Natural killer cell (primary cell): Measurements from ENCODE around the gene DNM2. TPM values are rescaled to one million over a fixed set of nuclear protein-coding genes. Genes with fewer than 3 reads are reported as not detected.
A peak's percentile ranks its signal among the peaks of the same experiment; 100 is the strongest.

Source experiments
- ATAC-seq, 3 donors: fragments of 150-1000 bp in 2 of 3; fragments of 200-7000 bp in 1 of 3; cut with Tn5 transposase; 1 replicate in 1 of 3; 2 replicates in 2 of 3; pipeline ENCODE4 v1.10.0; 2021; ENCODE audit warnings: mild to moderate bottlenecking in 2 of 3, moderate library complexity in 2 of 3
- DNase-seq, 2 donors: peaks; one replicate each; pipeline versions ENCODE4 v3.0.0 to v3.0.0-alpha.2; 2013 to 2021; ENCODE audit warnings: mixed read lengths in 1 of 2
- H3K27ac ChIP-seq: one replicate; pipeline ENCODE4 v1.5.1; 2013; ENCODE audit warnings: mild to moderate bottlenecking, low read length
- H3K27me3 ChIP-seq: one replicate; pipeline ENCODE4 v1.6.1; 2013; ENCODE audit warnings: low read length; ENCODE audit not compliant: control insufficient read depth, insufficient read depth
- H3K36me3 ChIP-seq: one replicate; pipeline ENCODE4 v1.6.1; 2013; ENCODE audit warnings: low read length; ENCODE audit not compliant: control insufficient read depth, insufficient read depth
- H3K4me1 ChIP-seq: one replicate; pipeline ENCODE4 v1.6.1; 2013; ENCODE audit warnings: low read length; ENCODE audit not compliant: control insufficient read depth, insufficient read depth
- H3K4me3 ChIP-seq: one replicate; pipeline ENCODE4 v1.5.1; 2013; ENCODE audit warnings: low read length
- H3K9me3 ChIP-seq: one replicate; pipeline ENCODE4 v1.6.1; 2013; ENCODE audit warnings: low read length; ENCODE audit not compliant: control insufficient read depth, insufficient read depth
- H3K27ac Mint-ChIP-seq, 2 donors: one replicate each; pipeline ENCODE4 v1.8.0; 2022; ENCODE audit warnings: mild to moderate bottlenecking in 2 of 2, mixed read lengths in 2 of 2, moderate library complexity in 1 of 2
- H3K27me3 Mint-ChIP-seq, 2 donors: one replicate each; pipeline ENCODE4 v1.8.0; 2022; ENCODE audit warnings: low read depth in 2 of 2, mixed read lengths in 2 of 2
- H3K36me3 Mint-ChIP-seq: one replicate; pipeline ENCODE4 v1.8.0; 2022; ENCODE audit warnings: mixed read lengths
- H3K4me1 Mint-ChIP-seq, 2 donors: one replicate each; pipeline ENCODE4 v1.8.0; 2022; ENCODE audit warnings: mixed read lengths in 2 of 2
- H3K4me3 Mint-ChIP-seq: one replicate; pipeline ENCODE4 v1.8.0; 2022; ENCODE audit warnings: mild to moderate bottlenecking, moderate library complexity, mixed read lengths
- H3K9me3 Mint-ChIP-seq, 2 donors: one replicate each; pipeline ENCODE4 v1.8.0; 2022; ENCODE audit warnings: mixed read lengths in 2 of 2
- CTCF ChIP-seq: fragments of 200-600 bp; IDR thresholded peaks from one replicate; pipeline ENCODE4 v1.8.0; 2022; ENCODE audit warnings: antibody characterized with exemption
- WGBS: methylation state at CpG from one replicate; pipeline ENCODE4 v1.1.7; 2013; ENCODE audit warnings: missing lambda C conversion rate; ENCODE audit not compliant: insufficient coverage; 5-methylcytosine and 5-hydroxymethylcytosine counted together
- intact Hi-C: fragments of 100-400 bp; cut with micrococcal nuclease; formaldehyde crosslinking; loops from one replicate; pipeline ENCODE4 v1.14.2; 2022
- total RNA-seq, 4 donors: library from RNA; stranded (reverse); fragments of 120-200 nt in 1 of 4; gene quantifications; one replicate each; pipeline versions ENCODE4 v1.2.3 to v1.2.4, GENCODE V29; 2013 to 2022

Gene DNM2
- total RNA-seq, 3 donors from 2014 or later (not counting 1 experiment from before 2014, with no cell fraction given) = 419 to 491 (median 428) TPM

GRCh38 chr19:10802479-10802878, 84.6 kb downstream of the DNM2 start:
- H3K27me3 Mint-ChIP-seq = no peaks in the 10 kb centered on the region
- Histone ChIP-seq H3K27ac (no peak overlapping the region), H3K4me1 (peaks cover 56% of the 10 kb centered on the region), H3K36me3 (peaks cover 60% of the 10 kb centered on the region), H3K9me3 (no peaks in the 10 kb centered on the region), H3K4me3 (no peak overlapping the region), H3K27me3 (no peaks in the 10 kb centered on the region)
- H3K27ac Mint-ChIP-seq = peak overlapping the region; percentile 31 to 82
- no peaks in the 10 kb centered on the region for H3K9me3 Mint-ChIP-seq
- H3K36me3 Mint-ChIP-seq = peaks cover 9% of the 10 kb centered on the region
- ATAC-seq (no peak), DNase-seq (no peak)
- TF ChIP-seq CTCF = no peak
- intact Hi-C loops = no loop called here
- 90% methylated on average over 5 of the region's 5 CpGs for WGBS
- H3K4me1 Mint-ChIP-seq = peaks cover 23 to 38% of the 10 kb centered on the region in 2 donors
- no peak overlapping the region for H3K4me3 Mint-ChIP-seq

GRCh38 chr19:10803252-10803651, 85.4 kb downstream of the DNM2 start:
- H3K4me1 ChIP-seq = peaks cover 48% of the 10 kb centered on the region
- Mint-ChIP-seq H3K27ac (peak overlapping the region; percentile 72 to 82), H3K36me3 (peaks cover 9% of the 10 kb centered on the region), H3K4me1 (peaks cover 17 to 33% of the 10 kb centered on the region in 2 donors), H3K9me3 (no peaks in the 10 kb centered on the region), H3K27me3 (no peaks in the 10 kb centered on the region), H3K4me3 (no peak overlapping the region)
- intact Hi-C loops = no loop called here
- DNase-seq (no peak), ATAC-seq (no peak)
- H3K9me3 ChIP-seq = no peaks in the 10 kb centered on the region
- no peak overlapping the region for H3K27ac ChIP-seq
- peaks cover 60% of the 10 kb centered on the region for H3K36me3 ChIP-seq
- 97% methylated on average over 9 of the region's 9 CpGs for WGBS
- H3K4me3 ChIP-seq = no peak overlapping the region
- no peaks in the 10 kb centered on the region for H3K27me3 ChIP-seq
- no peak for TF ChIP-seq CTCF

GRCh38 chr19:10805065-10805757, 87.3 kb downstream of the DNM2 start:
- H3K9me3 Mint-ChIP-seq = no peaks in the 10 kb centered on the region
- H3K36me3 ChIP-seq = peaks cover 69% of the 10 kb centered on the region
- TF ChIP-seq CTCF = no peak
- no peaks in the 10 kb centered on the region for H3K27me3 Mint-ChIP-seq
- H3K27ac ChIP-seq = no peak overlapping the region
- WGBS = 93% methylated on average over 11 of the region's 11 CpGs
- H3K4me3 Mint-ChIP-seq = no peak overlapping the region
- intact Hi-C loops = no loop called here
- H3K9me3 ChIP-seq = no peaks in the 10 kb centered on the region
- no peak for DNase-seq
- H3K27ac Mint-ChIP-seq = peak overlapping the region; percentile 7 to 54
- H3K27me3 ChIP-seq = no peaks in the 10 kb centered on the region
- H3K36me3 Mint-ChIP-seq = peaks cover 18% of the 10 kb centered on the region
- H3K4me1 ChIP-seq = peaks cover 45% of the 10 kb centered on the region
- no peak for ATAC-seq
- H3K4me3 ChIP-seq = no peak overlapping the region
- peaks cover 20 to 33% of the 10 kb centered on the region in 2 donors for H3K4me1 Mint-ChIP-seq
